Activated CD4-positive, alpha-beta T cell treated with anti-CD3 and anti-CD28 coated beads, Interleukin-2, amount 50 U/mL, for 48 hours (primary cell): Measurements from ENCODE around the gene ERICH2.
"Not testable (repeated sequence)": the region's sequence is repeated elsewhere in the genome, so short reads cannot be mapped to it uniquely, and the experiment has no call there.

Source experiments
- DNase-seq, 2 experiments: peaks; one replicate each; pipeline ENCODE4 v3.0.0-alpha.2; 2020

Gene ERICH2

GRCh38 chr2:170770008-170770605 is at the start of gene ERICH2:
TSS of gene ERICH2 (plus strand) at chr2:170770378. CDS start at chr2:170770682, 304 bp downstream.
- peak; percentile 37 to 49 for DNase-seq

- DNase-seq, result no peak
Measured at GRCh38 chr2:170721678-170722077, 48.5 kb upstream of the ERICH2 start.

DNA sequence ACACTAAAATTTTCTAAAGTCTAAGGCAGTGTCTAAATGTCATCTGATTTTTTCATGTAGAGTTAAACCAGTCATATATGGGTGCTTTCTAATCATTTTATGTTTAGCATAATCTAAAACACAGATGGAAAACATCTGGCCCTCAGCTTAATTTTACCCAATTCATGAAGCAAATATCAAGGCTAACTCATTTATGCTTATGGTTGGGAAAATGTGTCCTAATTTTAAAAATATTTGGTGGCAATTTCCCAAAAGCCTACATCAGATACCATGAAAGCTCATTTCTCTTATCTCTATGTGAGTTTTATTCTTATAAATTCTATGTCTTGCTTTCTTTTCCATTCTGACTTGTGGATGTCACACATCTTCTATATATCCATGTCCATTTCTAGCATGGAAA is 47.9 kb upstream of the ERICH2 start:
- no peak for DNase-seq

DNA sequence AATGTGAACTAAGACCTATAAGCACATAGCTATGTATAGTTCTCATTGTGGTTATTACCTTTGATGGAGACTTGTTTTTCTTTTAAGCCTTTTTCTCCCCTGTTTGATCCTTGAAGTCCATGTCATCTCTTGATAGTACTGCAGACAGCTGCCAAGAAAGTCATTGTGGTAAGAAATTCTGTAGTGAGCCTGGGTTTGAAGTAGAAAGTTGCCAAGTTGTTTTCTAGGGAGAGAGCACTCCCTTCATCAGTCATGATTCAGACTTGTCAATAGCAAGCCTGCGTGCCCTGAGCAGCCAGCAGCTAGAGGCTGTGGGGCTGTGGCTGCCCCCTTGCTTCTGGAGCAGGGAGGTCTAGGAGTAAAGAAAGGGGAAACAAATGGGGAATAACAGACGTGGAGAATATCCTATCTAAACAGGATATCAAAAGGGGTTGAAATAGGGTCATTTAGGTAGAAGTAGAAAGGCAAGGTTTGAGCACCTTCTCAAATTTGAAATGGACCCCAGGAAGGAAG is 46.7 kb upstream of the ERICH2 start:
- no peak for DNase-seq

GRCh38 chr2:170733798-170734600 is 36.2 kb upstream of the ERICH2 start:
- DNase-seq, result no peak

DNA sequence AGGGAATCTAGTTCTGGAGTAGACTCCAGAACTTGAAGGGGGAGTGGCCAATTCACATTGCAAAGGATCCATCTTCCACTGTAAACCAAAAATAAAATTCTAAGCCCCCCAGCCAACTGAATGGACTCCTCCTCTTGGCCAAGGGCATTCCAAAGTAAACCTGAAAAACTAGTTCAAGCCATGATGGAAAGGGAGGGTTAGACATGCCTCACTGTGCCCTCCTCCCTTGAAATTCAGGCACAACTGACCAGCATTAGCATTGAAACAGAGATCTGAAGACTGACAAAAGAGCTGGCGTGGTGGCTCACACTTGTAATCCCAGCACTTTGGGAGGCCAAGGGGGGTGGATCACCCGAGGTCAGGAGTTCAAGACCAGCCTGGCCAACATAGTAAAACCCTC is 35.6 kb upstream of the ERICH2 start:
- DNase-seq, result not testable (repeated sequence)

- no peak for DNase-seq
Measured at GRCh38 chr2:170736628-170737027, 33.5 kb upstream of the ERICH2 start.

DNA sequence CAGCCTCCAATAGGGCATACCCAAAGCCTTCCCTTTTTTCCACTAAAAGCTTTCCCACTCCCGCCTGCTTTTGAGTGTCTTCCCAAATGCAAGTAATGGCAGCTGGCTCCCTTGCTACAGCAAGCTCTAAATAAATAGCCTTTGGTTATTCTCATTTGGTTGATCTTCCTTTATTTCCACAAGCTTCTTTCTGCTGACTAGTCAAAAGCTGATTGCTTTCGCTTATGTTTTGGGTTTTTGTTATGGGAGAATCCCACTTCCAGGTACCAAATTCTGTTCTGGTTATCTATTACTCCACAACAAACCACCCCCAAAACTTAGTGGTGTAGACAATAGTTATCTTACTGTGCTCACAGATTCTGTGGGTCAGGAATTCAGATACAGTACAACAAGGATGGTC is 32.8 kb upstream of the ERICH2 start:
- DNase-seq, result no peak

DNA sequence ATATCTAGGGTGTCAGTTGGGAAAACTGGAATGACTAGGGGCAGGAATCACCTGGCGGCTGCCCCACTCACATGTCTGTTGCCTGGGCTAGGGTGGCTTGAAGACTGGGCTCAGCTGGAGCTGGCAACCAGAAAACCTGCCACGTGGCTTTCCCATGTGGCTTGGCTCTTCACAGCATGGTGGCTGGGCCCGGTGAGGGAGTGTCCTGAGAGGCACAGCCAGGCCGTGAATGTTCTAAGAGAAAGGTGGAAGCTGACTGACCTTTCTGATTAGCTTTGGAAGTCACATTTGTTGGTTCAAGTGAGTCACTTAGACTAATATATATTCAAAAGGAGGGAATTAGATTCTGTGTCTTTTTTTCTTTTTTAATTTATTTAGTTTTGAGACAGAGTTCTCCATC is 32.4 kb upstream of the ERICH2 start:
- DNase-seq, result no peak

DNA sequence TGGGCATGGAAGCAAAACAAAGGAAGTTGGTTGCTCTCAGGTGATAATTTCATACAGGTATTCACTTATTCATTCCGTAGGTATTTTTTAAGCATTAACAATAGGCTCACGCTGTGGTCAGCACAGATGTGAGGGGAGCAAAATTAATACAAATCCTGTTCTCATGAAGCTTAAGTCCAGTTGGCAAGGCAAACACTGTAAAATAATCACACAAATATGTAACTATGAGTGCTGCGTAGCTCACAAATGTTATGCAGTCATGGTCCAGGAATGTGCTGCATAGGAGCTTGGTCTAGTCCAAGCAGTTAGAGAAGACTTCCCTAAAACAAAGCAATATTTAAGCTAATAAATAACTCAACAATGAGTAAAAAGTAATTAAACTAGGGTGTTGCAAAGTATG is 31.1 kb upstream of the ERICH2 start:
- no peak for DNase-seq

DNA sequence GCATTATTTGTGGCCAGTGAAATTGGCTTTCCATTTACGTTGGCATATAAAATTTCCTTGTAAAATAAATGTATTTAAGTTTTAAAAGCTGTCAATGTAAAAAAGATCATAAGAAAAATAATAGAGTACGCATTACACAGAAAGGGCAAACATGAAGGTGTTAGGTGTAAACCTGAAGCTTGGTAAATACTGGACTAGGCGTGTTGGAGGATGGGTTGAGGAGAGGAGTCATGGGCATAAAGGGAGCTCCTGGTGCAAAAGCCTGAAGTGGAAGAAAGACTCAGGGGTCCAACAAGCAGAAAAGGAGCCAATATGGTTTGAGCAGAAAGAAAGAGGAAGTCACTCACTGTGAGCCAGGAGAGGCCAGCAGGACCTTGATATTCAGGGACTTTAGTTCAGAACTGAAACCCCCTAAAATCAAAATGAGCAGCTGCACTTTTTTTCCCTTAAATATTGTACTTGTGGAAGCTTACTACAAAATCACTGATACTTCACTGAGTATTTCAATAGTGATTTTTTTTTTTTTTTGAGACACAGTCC is 30.6 kb upstream of the ERICH2 start:
- no peak for DNase-seq

DNA sequence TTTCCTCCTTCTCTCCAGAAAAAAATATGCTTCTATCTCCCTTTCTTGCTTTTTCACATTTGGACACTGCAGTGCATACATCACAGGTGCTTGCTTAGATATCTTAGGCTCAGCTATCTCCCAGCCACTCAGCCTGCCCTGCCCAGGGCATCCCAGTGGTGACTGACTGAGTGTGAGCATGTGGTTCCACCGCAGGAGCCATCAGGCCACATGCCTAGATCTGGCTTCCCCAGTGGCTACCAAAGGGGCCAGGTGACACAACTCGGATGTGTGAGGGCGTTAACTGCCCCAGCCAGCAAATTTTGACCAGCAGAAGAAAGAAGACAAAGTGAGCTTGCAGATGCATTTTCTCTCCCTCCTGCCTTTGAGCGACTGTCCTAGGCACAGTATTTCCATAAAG is 29.5 kb upstream of the ERICH2 start:
- no peak for DNase-seq

GRCh38 chr2:170742000-170742399 is 28.2 kb upstream of the ERICH2 start:
- DNase-seq, result no peak

- DNase-seq, result no peak
Measured at GRCh38 chr2:170742896-170743529, 27.2 kb upstream of the ERICH2 start.

DNA sequence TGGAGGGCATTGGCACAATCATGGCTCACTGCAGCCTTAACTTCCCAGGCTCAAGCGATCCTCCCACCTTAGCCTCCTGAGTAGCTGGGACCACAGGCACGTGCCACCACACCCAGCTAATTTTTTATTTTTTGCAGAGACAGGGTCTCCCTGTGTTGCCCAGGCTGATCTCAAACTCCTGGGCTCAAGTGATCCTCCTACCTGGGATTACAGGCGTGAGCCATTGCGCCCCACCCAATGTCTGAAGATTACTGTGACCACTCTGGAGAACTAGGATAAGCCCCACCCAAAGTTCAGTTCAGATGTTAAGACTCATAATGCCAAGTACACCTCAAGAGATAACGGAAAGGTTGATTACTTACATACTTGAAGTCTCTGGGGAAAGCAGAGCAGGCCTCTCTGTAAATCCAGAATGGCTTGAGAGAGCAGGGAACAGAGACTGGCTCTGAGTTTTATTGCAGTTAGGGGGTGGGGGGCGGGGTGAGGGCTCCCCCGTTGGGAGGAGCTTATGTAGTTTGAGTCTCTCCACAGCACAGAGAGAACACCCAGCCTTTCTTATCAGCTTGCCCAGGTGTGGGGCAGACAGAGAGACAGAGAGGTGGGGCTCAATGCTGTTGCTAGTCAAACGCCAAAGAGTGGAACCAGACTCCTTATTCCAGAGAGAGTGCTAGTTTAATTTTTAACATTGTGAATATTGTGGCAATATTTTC is 26.5 kb upstream of the ERICH2 start:
- DNase-seq, result no peak

GRCh38 chr2:170744248-170745002 is 25.8 kb upstream of the ERICH2 start:
- DNase-seq, result no peak

GRCh38 chr2:170745305-170745704 is 24.9 kb upstream of the ERICH2 start:
- no peak for DNase-seq

DNA sequence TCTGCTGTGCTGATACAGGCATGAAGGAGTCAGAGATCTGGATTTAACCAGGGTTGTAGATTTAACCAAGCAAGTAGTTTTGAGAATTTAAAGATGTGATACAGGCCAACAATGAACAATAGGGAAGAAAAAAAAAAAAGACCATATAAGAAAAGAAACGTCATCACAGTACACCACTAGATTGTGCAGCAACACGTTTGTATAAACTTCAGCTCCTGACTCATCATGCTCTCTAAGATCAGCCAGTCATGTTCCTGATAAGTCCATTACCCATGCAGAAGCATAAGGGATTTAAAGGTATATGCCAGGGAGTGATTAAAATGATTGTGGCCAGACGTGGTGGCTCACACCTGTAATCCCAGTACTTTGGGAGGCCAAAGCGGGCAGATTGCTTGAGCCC is 22.3 kb upstream of the ERICH2 start:
- no peak for DNase-seq

GRCh38 chr2:170751555-170751954 is 18.6 kb upstream of the ERICH2 start:
- DNase-seq, result not testable (repeated sequence)

DNA sequence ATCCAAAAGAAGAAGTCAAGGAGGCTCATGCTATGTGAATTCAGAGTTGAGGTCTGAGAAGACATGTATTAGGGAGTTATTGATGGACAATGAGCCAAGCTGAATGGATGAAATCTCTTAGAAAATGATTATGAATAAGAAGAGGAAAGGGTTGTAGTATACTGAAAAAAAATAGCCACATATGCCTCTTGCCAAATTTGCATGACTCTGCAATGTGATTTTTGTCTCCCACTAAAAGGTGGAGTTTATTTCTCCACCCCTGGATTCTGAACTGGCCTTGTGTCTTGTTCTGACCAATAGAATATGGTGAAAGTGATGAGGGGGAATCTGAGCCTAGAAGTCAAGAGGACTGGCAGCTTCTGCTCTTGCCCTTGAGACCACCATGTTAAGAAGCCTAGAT is 8.6 kb upstream of the ERICH2 start:
- no peak for DNase-seq

- no peak for DNase-seq
Measured at GRCh38 chr2:170762760-170763159, 7.4 kb upstream of the ERICH2 start.

- no peak for DNase-seq
Measured at GRCh38 chr2:170763232-170763631, 6.9 kb upstream of the ERICH2 start.
